ENCODE results near the gene AKT3. TPM values are rescaled to one million over a fixed set of nuclear protein-coding genes. Genes with fewer than 3 reads are reported as not detected.
"Not testable (repeated sequence)": the region's sequence is repeated elsewhere in the genome, so short reads cannot be mapped to it uniquely, and the experiment has no call there.

The AKT3 gene
- total and polyA plus RNA-seq, 2 of the 8 experiments (the other 6 are each of a cell fraction or from before 2014, with no cell fraction given) = 6.0 to 36.4 TPM

GRCh38 chr1:243772361-243773050 is 77.5 kb downstream of the AKT3 start:
- H4K8ac ChIP-seq (ENCODE audit: extremely low read depth, insufficient read depth, low read length); H3K4me3 ChIP-seq (ENCODE audit: extremely low read depth in 1 of 4, insufficient read depth in 2 of 4, low read depth in 3 of 4, low read length in 4 of 4); H2BK15ac ChIP-seq (ENCODE audit: low read length); H3K4ac ChIP-seq (replicated peaks; ENCODE audit: insufficient read length, low read depth, low read length); H2BK5ac ChIP-seq (ENCODE audit: low read depth, low read length); FAIRE-seq; H3K36me3 ChIP-seq (ENCODE audit: control insufficient read depth in 2 of 4, insufficient read depth in 4 of 4, low read length in 3 of 4); H3K4me2 ChIP-seq (ENCODE audit: insufficient read depth in 1 of 2, low read depth in 2 of 2, low read length in 2 of 2); H3K23ac ChIP-seq (ENCODE audit: insufficient read length); H3K79me1 ChIP-seq (ENCODE audit: low read depth, low read length); H3K23me2 ChIP-seq (ENCODE audit: low read depth, low read length); H3K14ac ChIP-seq (ENCODE audit: insufficient read length); H3K27ac ChIP-seq (ENCODE audit: low read depth, low read length); H3K18ac ChIP-seq (ENCODE audit: extremely low read depth, low read length); H4K5ac ChIP-seq (ENCODE audit: insufficient read length, low read depth, low read length); H3K27me3 ChIP-seq (replicated peaks in 1 of 4; ENCODE audit: control insufficient read depth in 3 of 4, extremely low read depth in 1 of 4, insufficient read depth in 3 of 4, low read length in 3 of 4); H3K9me3 ChIP-seq (ENCODE audit: insufficient read depth in 2 of 2, low read depth in 1 of 2, low read length in 1 of 2); H4K20me1 ChIP-seq (replicated peaks in 1 of 2; ENCODE audit: control insufficient read depth in 1 of 2, insufficient read depth in 2 of 2, low read length in 2 of 2); H2BK20ac ChIP-seq (ENCODE audit: low read length); POLR2A ChIA-PET (ENCODE audit: partially characterized antibody); H2BK120ac ChIP-seq (replicated peaks; ENCODE audit: low read depth, low read length); DNase-seq (ENCODE audit: low read depth in 1 of 2, low spot score in 2 of 2); H2AFZ ChIP-seq (ENCODE audit: low read length); H3K4me1 ChIP-seq (replicated peaks in 1 of 4; ENCODE audit: control insufficient read depth in 3 of 4, insufficient read depth in 4 of 4, low read length in 3 of 4); H4K91ac ChIP-seq (replicated peaks; ENCODE audit: insufficient read length, low read length); H3K56ac ChIP-seq (replicated peaks; ENCODE audit: insufficient read length, low read depth, low read length); H2AK5ac ChIP-seq (ENCODE audit: low read depth, low read length); H3K9ac ChIP-seq (replicated peaks in 1 of 4; ENCODE audit: extremely low read depth in 1 of 4, low read depth in 3 of 4, low read length in 3 of 4); H3K79me2 ChIP-seq (ENCODE audit: control insufficient read depth in 1 of 2, insufficient read depth in 2 of 2, low read length in 2 of 2); H2BK12ac ChIP-seq (ENCODE audit: low read depth, low read length): not testable (repeated sequence)
- CTCF ChIA-PET (ENCODE audit: partially characterized antibody) = interaction anchor here (0.8 kb wide), 1 partner anchor 12 kb away, joined by 3 read pairs; no protein-coding TSS in a partner anchor
- 94% methylated on average over 4 of the region's 4 CpGs; no CpG with 5 or more reads in 1 of the 2 experiments for WGBS, 2 experiments (ENCODE audit: extremely low coverage in 1 of 2, insufficient coverage in 1 of 2, insufficient read length in 1 of 2, insufficient replicate concordance in 2 of 2, low coverage in 1 of 2, low lambda C conversion rate in 2 of 2, missing lambda C conversion rate in 1 of 2)

Measured in H1 (cell line).